GM12891 (cell line): ENCODE results near the gene FXYD2.

Source experiments
- PAX5 ChIP-seq: IDR thresholded peaks from 2 replicates; pipeline ENCODE4 v1.6.1; 2011; ENCODE audit warnings: low read length, moderate library complexity, mild to moderate bottlenecking; ENCODE audit not compliant: insufficient read depth, severe bottlenecking
- POLR2A ChIP-seq: IDR thresholded peaks from 2 replicates; pipeline ENCODE4 v1.6.1; 2011; ENCODE audit warnings: low read depth, low read length, control low read depth
- POLR2AphosphoS5 ChIP-seq: IDR thresholded peaks from 2 replicates; pipeline ENCODE4 v1.6.1; 2011; ENCODE audit warnings: low read depth, low read length, control low read depth
- POU2F2 ChIP-seq: IDR thresholded peaks from 2 replicates; pipeline ENCODE4 v1.6.1; 2011; ENCODE audit warnings: low read depth, mild to moderate bottlenecking, control low read depth, low read length, moderate library complexity
- SPI1 ChIP-seq: IDR thresholded peaks from 2 replicates; pipeline ENCODE4 v1.6.1; 2011; ENCODE audit warnings: low read depth, low read length, control low read depth
- TAF1 ChIP-seq: IDR thresholded peaks from 2 replicates; pipeline ENCODE4 v1.6.1; 2011; ENCODE audit warnings: low read depth, low read length, control low read depth

DNA sequence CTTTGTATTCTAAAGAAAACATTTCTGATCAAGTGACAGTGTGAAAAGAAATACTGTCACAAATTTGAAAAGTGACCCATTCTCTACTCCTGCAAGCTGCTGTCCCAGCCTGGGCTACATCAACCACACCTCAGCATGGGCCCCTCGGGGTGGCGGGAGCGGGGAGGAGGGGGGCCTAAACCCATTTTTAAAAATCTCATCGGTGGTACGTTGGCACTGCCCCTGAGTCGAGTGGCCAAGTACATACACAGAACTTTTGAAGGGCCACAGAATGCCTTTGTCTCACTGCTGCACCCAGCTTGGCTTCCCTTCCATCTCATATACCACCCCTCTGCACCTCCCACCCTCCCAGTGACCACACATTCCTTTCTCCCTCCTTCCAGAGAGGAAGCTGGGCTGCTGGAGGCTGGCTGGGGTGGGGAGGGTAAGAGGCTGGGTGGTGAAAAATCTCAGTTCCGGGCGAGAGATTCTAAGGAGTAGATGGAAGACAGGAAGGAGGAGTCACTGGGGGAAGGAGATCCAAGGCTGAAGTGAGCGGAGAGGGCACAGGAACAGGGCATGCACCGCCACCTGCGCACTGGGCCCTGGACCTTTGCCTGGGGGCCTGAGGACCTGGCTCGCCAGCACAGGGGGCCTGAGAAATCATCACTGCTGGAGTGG is 30.8 kb upstream of the FXYD2 start:
- TF ChIP-seq POLR2A (no peak), POLR2AphosphoS5 (no peak), TAF1 (no peak), SPI1 (no peak), POU2F2 (no peak), PAX5 (no peak)
